KOPT-K1 (cell line): ENCODE results near the gene C1orf198.

ENCODE experiments used
- H3K27ac ChIP-seq: fragments of 200-600 bp; sonication (generic); 2 replicates; pipeline ENCODE4 v1.5.1; 2016; ENCODE audit warnings: antibody characterized with exemption, mild to moderate bottlenecking, low read depth, low read length; ENCODE audit not compliant: poor library complexity, severe bottlenecking
- H3K36me3 ChIP-seq: fragments of 200-600 bp; sonication (generic); 2 replicates; pipeline ENCODE4 v1.5.1; 2017; ENCODE audit warnings: antibody characterized with exemption, mild to moderate bottlenecking, low read length, moderate library complexity; ENCODE audit not compliant: insufficient read depth
- H3K9me3 ChIP-seq: fragments of 200-600 bp; sonication (generic); 2 replicates; pipeline ENCODE4 v1.5.1; 2017; ENCODE audit warnings: antibody characterized with exemption, low read length, mild to moderate bottlenecking; ENCODE audit not compliant: insufficient read depth, poor library complexity, severe bottlenecking

Gene C1orf198

GRCh38 chr1:230824919-230825721 lies 43.2 kb downstream of the C1orf198 start:
- H3K36me3 ChIP-seq = no peaks in the 10 kb centered on the region
- no peak overlapping the region for H3K27ac ChIP-seq
- no peaks in the 10 kb centered on the region for H3K9me3 ChIP-seq

- Histone ChIP-seq H3K36me3 (no peaks in the 10 kb centered on the region), H3K9me3 (no peaks in the 10 kb centered on the region), H3K27ac (no peak overlapping the region)
Measured at GRCh38 chr1:230824551-230824918, 43.8 kb downstream of the C1orf198 start.

- H3K9me3 ChIP-seq = no peaks in the 10 kb centered on the region
- no peaks in the 10 kb centered on the region for H3K36me3 ChIP-seq
- no peak overlapping the region for H3K27ac ChIP-seq
Measured at GRCh38 chr1:230823931-230824381, 44.4 kb downstream of the C1orf198 start.

GRCh38 chr1:230823426-230823825 lies 44.9 kb downstream of the C1orf198 start:
- Histone ChIP-seq H3K9me3 (no peaks in the 10 kb centered on the region), H3K27ac (no peak overlapping the region), H3K36me3 (no peaks in the 10 kb centered on the region)

GRCh38 chr1:230822092-230822581 lies 46.2 kb downstream of the C1orf198 start:
- no peaks in the 10 kb centered on the region for H3K36me3 ChIP-seq
- H3K9me3 ChIP-seq = no peaks in the 10 kb centered on the region
- H3K27ac ChIP-seq = no peak overlapping the region

GRCh38 chr1:230821346-230821745 lies 47.0 kb downstream of the C1orf198 start:
- Histone ChIP-seq H3K27ac (no peak overlapping the region), H3K9me3 (no peaks in the 10 kb centered on the region), H3K36me3 (no peaks in the 10 kb centered on the region)

GRCh38 chr1:230820568-230820967 lies 47.8 kb downstream of the C1orf198 start:
- Histone ChIP-seq H3K9me3 (no peaks in the 10 kb centered on the region), H3K36me3 (no peaks in the 10 kb centered on the region), H3K27ac (no peak overlapping the region)

GRCh38 chr1:230819976-230820375 lies 48.3 kb downstream of the C1orf198 start:
- Histone ChIP-seq H3K27ac (no peak overlapping the region), H3K9me3 (no peaks in the 10 kb centered on the region), H3K36me3 (no peaks in the 10 kb centered on the region)

GRCh38 chr1:230818901-230819300 lies 49.4 kb downstream of the C1orf198 start:
- no peak overlapping the region for H3K27ac ChIP-seq

GRCh38 chr1:230818367-230818766 lies 50.0 kb downstream of the C1orf198 start:
- H3K27ac ChIP-seq = no peak overlapping the region
- no peaks in the 10 kb centered on the region for H3K36me3 ChIP-seq
- H3K9me3 ChIP-seq = no peaks in the 10 kb centered on the region

More at GRCh38 chr1:230818901-230819300, 49.4 kb downstream of the C1orf198 start:
- no peaks in the 10 kb centered on the region for H3K36me3 ChIP-seq
- H3K9me3 ChIP-seq = no peaks in the 10 kb centered on the region

- Histone ChIP-seq H3K27ac (no peak overlapping the region), H3K36me3 (no peaks in the 10 kb centered on the region), H3K9me3 (peaks cover 16% of the 10 kb centered on the region)
Measured at GRCh38 chr1:230816018-230816417, 52.3 kb downstream of the C1orf198 start.

- H3K36me3 ChIP-seq = no peaks in the 10 kb centered on the region
- H3K9me3 ChIP-seq = peaks cover 16% of the 10 kb centered on the region
- no peak overlapping the region for H3K27ac ChIP-seq
Measured at GRCh38 chr1:230814949-230815692, 53.2 kb downstream of the C1orf198 start.

- peaks cover 16% of the 10 kb centered on the region for H3K9me3 ChIP-seq
- no peaks in the 10 kb centered on the region for H3K36me3 ChIP-seq
- H3K27ac ChIP-seq = no peak overlapping the region
Measured at GRCh38 chr1:230812568-230812967, 55.8 kb downstream of the C1orf198 start.

GRCh38 chr1:230809256-230809990 lies 58.9 kb downstream of the C1orf198 start:
- peaks cover 22% of the 10 kb centered on the region for H3K9me3 ChIP-seq
- no peaks in the 10 kb centered on the region for H3K36me3 ChIP-seq
- H3K27ac ChIP-seq = no peak overlapping the region
